Measurements from ENCODE around the gene CDH4. TPM values are rescaled to one million over a fixed set of nuclear protein-coding genes. Genes with fewer than 3 reads are reported as not detected.
A peak's percentile ranks its signal among the peaks of the same experiment; 100 is the strongest.

The CDH4 gene
- total RNA-seq, 2 donors from 2014 or later, result not detected

DNA sequence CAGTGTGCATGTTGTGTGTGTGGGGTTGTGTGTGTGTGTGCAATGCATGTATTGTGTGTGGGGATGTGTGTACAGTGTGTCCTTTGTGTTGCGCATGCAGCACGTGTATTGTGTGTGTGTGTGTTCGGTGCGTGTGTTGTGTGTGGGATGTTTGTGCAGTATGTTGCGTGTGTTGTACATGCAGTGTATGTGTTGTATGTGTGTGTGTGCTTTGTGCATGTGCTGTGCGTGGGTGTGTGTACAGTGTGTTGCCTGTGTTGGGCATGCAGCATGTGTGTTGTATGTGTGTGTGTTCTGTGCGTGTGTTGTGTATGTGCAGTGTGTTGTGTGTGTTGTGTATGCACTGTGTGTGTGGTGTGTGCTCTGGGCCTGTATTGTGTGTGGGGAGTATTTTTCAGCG is 52.7 kb downstream of the CDH4 start:
- no peaks in the 10 kb centered on the region for H3K9me3 Mint-ChIP-seq

GRCh38 chr20:61306937-61307475 is 54.9 kb downstream of the CDH4 start:
- Mint-ChIP-seq H3K36me3 (no peaks in the 10 kb centered on the region), H3K4me3 (no peak overlapping the region), H3K9me3 (no peaks in the 10 kb centered on the region), H3K4me1 (ENCODE audit: low read depth in 2 of 2) (no peaks in the 10 kb centered on the region), H3K27me3 (no peaks in the 10 kb centered on the region), H3K27ac (no peak overlapping the region)
- ATAC-seq (no peak), DNase-seq (ENCODE audit: low spot score) (no peak)

More for the DNA sequence above, 52.7 kb downstream of the CDH4 start:
- Mint-ChIP-seq H3K4me3 (no peak overlapping the region), H3K27me3 (no peaks in the 10 kb centered on the region), H3K27ac (no peak overlapping the region), H3K4me1 (ENCODE audit: low read depth in 2 of 2) (no peaks in the 10 kb centered on the region), H3K36me3 (no peaks in the 10 kb centered on the region)
- no peak for ATAC-seq
- no peak for DNase-seq (ENCODE audit: low spot score)

- Mint-ChIP-seq H3K9me3 (no peaks in the 10 kb centered on the region), H3K4me3 (no peak overlapping the region), H3K4me1 (ENCODE audit: low read depth in 2 of 2) (no peaks in the 10 kb centered on the region), H3K27me3 (no peaks in the 10 kb centered on the region), H3K27ac (no peak overlapping the region), H3K36me3 (no peaks in the 10 kb centered on the region)
- no peak for DNase-seq (ENCODE audit: low spot score)
- no peak for ATAC-seq
Measured at GRCh38 chr20:61307686-61308476, 55.8 kb downstream of the CDH4 start.

DNA sequence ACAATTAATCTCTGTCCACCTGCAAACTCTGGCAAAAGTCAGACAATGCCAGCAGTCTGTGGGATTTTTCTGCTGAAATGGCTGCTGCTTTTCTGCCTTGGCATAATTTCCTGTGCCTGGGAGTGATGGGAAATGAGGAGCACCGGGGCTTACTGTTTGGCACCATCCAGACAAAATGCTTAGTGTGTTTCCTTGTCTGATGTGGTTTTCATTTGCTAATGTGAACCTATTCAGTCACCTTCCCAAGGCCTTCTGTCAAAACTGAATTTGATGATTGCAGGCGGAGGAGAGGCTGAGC is 56.4 kb downstream of the CDH4 start:
- Mint-ChIP-seq H3K4me3 (no peak overlapping the region), H3K9me3 (no peaks in the 10 kb centered on the region), H3K27me3 (no peaks in the 10 kb centered on the region), H3K36me3 (no peaks in the 10 kb centered on the region), H3K27ac (no peak overlapping the region), H3K4me1 (ENCODE audit: low read depth in 2 of 2) (no peaks in the 10 kb centered on the region)
- no peak for DNase-seq (ENCODE audit: low spot score)
- ATAC-seq, result no peak

DNA sequence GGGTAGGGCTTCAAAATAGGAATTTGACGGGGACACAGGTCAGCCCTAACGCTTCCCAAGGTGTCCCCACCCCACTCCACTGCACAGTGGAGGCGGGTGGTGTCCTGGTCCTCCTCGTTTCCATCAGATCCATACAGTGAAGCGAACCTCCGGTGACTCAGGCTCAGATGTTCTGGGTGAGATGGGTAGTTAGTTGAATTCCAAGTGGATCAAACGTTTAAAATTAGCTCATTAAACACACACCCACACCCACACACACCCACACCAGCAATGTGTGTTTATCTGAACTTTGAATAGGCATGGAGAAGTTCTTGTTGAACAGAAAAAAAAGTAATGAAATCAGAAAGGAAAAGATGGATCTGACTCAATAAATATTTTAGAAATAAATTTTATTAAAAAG is 58.9 kb downstream of the CDH4 start:
- H3K4me3 Mint-ChIP-seq, result no peak overlapping the region
- no peaks in the 10 kb centered on the region for H3K9me3 Mint-ChIP-seq
- ATAC-seq, result no peak
- no peaks in the 10 kb centered on the region for H3K4me1 Mint-ChIP-seq (ENCODE audit: low read depth in 2 of 2)
- DNase-seq (ENCODE audit: low spot score), result no peak
- no peaks in the 10 kb centered on the region for H3K36me3 Mint-ChIP-seq
- H3K27ac Mint-ChIP-seq, result no peak overlapping the region
- no peaks in the 10 kb centered on the region for H3K27me3 Mint-ChIP-seq

- DNase-seq (ENCODE audit: low spot score), result no peak
- no peaks in the 10 kb centered on the region for H3K36me3 Mint-ChIP-seq
- peak in 1 of 2 donors; percentile 21 for ATAC-seq
- no peaks in the 10 kb centered on the region for H3K9me3 Mint-ChIP-seq
- H3K4me3 Mint-ChIP-seq, result no peak overlapping the region
- no peaks in the 10 kb centered on the region for H3K4me1 Mint-ChIP-seq (ENCODE audit: low read depth in 2 of 2)
- no peaks in the 10 kb centered on the region for H3K27me3 Mint-ChIP-seq
- H3K27ac Mint-ChIP-seq, result no peak overlapping the region
Measured at GRCh38 chr20:61311656-61312387, 59.8 kb downstream of the CDH4 start.

DNA sequence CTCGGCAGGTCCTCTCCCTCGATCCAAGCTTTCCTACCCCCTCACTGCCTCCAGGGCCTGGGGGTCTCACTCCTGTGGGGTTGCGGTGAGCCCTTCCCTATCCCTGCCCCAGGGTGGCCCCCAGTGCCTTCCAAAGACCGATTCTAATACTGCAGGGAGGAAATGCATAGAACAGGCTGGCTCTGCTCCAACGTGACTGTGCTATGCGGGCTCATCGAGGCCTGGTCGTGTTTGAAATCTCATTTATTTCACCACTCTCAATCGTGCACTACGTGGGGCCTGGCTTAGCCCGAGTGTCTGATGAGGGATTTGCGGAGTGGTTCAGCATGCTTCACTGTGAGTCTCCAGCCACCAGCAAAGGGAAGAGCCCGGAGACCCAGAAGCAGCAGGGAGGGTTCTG is 60.9 kb downstream of the CDH4 start:
- no peak for DNase-seq (ENCODE audit: low spot score)
- Mint-ChIP-seq H3K27me3 (no peaks in the 10 kb centered on the region), H3K9me3 (no peaks in the 10 kb centered on the region), H3K27ac (no peak overlapping the region), H3K4me3 (no peak overlapping the region), H3K36me3 (no peaks in the 10 kb centered on the region), H3K4me1 (ENCODE audit: low read depth in 2 of 2) (no peaks in the 10 kb centered on the region)
- no peak for ATAC-seq

GRCh38 chr20:61313396-61313795 is 61.3 kb downstream of the CDH4 start:
- Mint-ChIP-seq H3K36me3 (no peaks in the 10 kb centered on the region), H3K4me1 (ENCODE audit: low read depth in 2 of 2) (no peaks in the 10 kb centered on the region), H3K9me3 (no peaks in the 10 kb centered on the region), H3K4me3 (no peak overlapping the region), H3K27me3 (no peaks in the 10 kb centered on the region), H3K27ac (no peak overlapping the region)
- DNase-seq (ENCODE audit: low spot score) (no peak), ATAC-seq (no peak)

- no peaks in the 10 kb centered on the region for H3K36me3 Mint-ChIP-seq
- DNase-seq (ENCODE audit: low spot score), result no peak
- H3K27ac Mint-ChIP-seq, result no peak overlapping the region
- H3K4me1 Mint-ChIP-seq (ENCODE audit: low read depth in 2 of 2), result no peaks in the 10 kb centered on the region
- ATAC-seq, result no peak
- H3K27me3 Mint-ChIP-seq, result no peaks in the 10 kb centered on the region
- no peaks in the 10 kb centered on the region for H3K9me3 Mint-ChIP-seq
- no peak overlapping the region for H3K4me3 Mint-ChIP-seq
Measured at GRCh38 chr20:61314326-61315010, 62.4 kb downstream of the CDH4 start.

- H3K36me3 Mint-ChIP-seq, result no peaks in the 10 kb centered on the region
- H3K27me3 Mint-ChIP-seq, result no peaks in the 10 kb centered on the region
- no peak overlapping the region for H3K4me3 Mint-ChIP-seq
- no peaks in the 10 kb centered on the region for H3K4me1 Mint-ChIP-seq (ENCODE audit: low read depth in 2 of 2)
- DNase-seq (ENCODE audit: low spot score), result no peak
- no peaks in the 10 kb centered on the region for H3K9me3 Mint-ChIP-seq
- no peak overlapping the region for H3K27ac Mint-ChIP-seq
- no peak for ATAC-seq
Measured at GRCh38 chr20:61315319-61315718, 63.3 kb downstream of the CDH4 start.

GRCh38 chr20:61316346-61316745 is 64.3 kb downstream of the CDH4 start:
- Mint-ChIP-seq H3K27ac (no peak overlapping the region), H3K4me1 (ENCODE audit: low read depth in 2 of 2) (no peaks in the 10 kb centered on the region), H3K9me3 (no peaks in the 10 kb centered on the region), H3K36me3 (no peaks in the 10 kb centered on the region), H3K4me3 (no peak overlapping the region), H3K27me3 (no peaks in the 10 kb centered on the region)
- DNase-seq (ENCODE audit: low spot score), result no peak
- no peak for ATAC-seq

GRCh38 chr20:61317966-61318530 is 66.0 kb downstream of the CDH4 start:
- ATAC-seq (no peak), DNase-seq (ENCODE audit: low spot score) (no peak)
- Mint-ChIP-seq H3K4me1 (ENCODE audit: low read depth in 2 of 2) (no peaks in the 10 kb centered on the region), H3K36me3 (no peaks in the 10 kb centered on the region), H3K27me3 (no peaks in the 10 kb centered on the region), H3K4me3 (no peak overlapping the region), H3K9me3 (no peaks in the 10 kb centered on the region), H3K27ac (no peak overlapping the region)

- Mint-ChIP-seq H3K9me3 (no peaks in the 10 kb centered on the region), H3K4me3 (no peak overlapping the region), H3K4me1 (ENCODE audit: low read depth in 2 of 2) (no peaks in the 10 kb centered on the region), H3K36me3 (no peaks in the 10 kb centered on the region), H3K27ac (no peak overlapping the region), H3K27me3 (no peaks in the 10 kb centered on the region)
- no peak for DNase-seq (ENCODE audit: low spot score)
- ATAC-seq, result peak in 1 of 2 donors; percentile 37
Measured at GRCh38 chr20:61320691-61321425, 68.8 kb downstream of the CDH4 start.

All from natural killer cell treated with Interleukin-12 subunit alpha and Interleukin-12 subunit beta and Interleukin-15 and Interleukin-18, amount 100 ng/mL, for 72 hours (primary cell).